ENCODE results near the gene AGA. TPM values are rescaled to one million over a fixed set of nuclear protein-coding genes. Genes with fewer than 3 reads are reported as not detected.

Gene AGA
- polyA plus RNA-seq, 10 donors = 4.2 to 9.6 (median 6.5) TPM

GRCh38 chr4:177448850-177449249, 6.6 kb upstream of the AGA start:
- DNase-seq = peak in 1 of 3 donors; percentile 32

GRCh38 chr4:177447417-177448004, 5.3 kb upstream of the AGA start:
- DNase-seq = no peak

GRCh38 chr4:177446586-177446985, 4.3 kb upstream of the AGA start:
- DNase-seq = no peak

- no peak for DNase-seq
Observed at GRCh38 chr4:177444911-177445736, 2.9 kb upstream of the AGA start.

- DNase-seq = peak in 2 of 3 donors; percentile 6 to 36
Observed at GRCh38 chr4:177441061-177441802, 1.0 kb downstream of the AGA start.

- no peak for DNase-seq
Observed at GRCh38 chr4:177436456-177436855, 5.8 kb downstream of the AGA start.

GRCh38 chr4:177434667-177435066, 7.6 kb downstream of the AGA start:
- DNase-seq = no peak

- DNase-seq = peak in 1 of 3 donors; percentile 35
Observed at GRCh38 chr4:177427192-177427591, 15.0 kb downstream of the AGA start.

- no peak for DNase-seq
Observed at GRCh38 chr4:177419434-177419833, 22.8 kb downstream of the AGA start.

GRCh38 chr4:177413656-177414055, 28.6 kb downstream of the AGA start:
- DNase-seq = no peak

GRCh38 chr4:177413076-177413475, 29.2 kb downstream of the AGA start:
- DNase-seq = no peak

GRCh38 chr4:177411996-177412395, 30.2 kb downstream of the AGA start:
- no peak for DNase-seq

- no peak for DNase-seq
Observed at GRCh38 chr4:177410566-177410965, 31.7 kb downstream of the AGA start.

GRCh38 chr4:177408023-177408422, 34.2 kb downstream of the AGA start:
- no peak for DNase-seq

GRCh38 chr4:177405508-177405907, 36.7 kb downstream of the AGA start:
- DNase-seq = no peak

GRCh38 chr4:177404986-177405385, 37.3 kb downstream of the AGA start:
- DNase-seq = no peak

- no peak for DNase-seq
Observed at GRCh38 chr4:177404342-177404741, 37.9 kb downstream of the AGA start.

GRCh38 chr4:177403746-177404145, 38.5 kb downstream of the AGA start:
- DNase-seq = no peak

GRCh38 chr4:177401658-177402273, 40.5 kb downstream of the AGA start:
- DNase-seq = no peak

GRCh38 chr4:177400030-177400429, 42.2 kb downstream of the AGA start:
- DNase-seq = no peak

GRCh38 chr4:177396352-177396751, 45.9 kb downstream of the AGA start:
- DNase-seq = no peak

GRCh38 chr4:177393236-177393635, 49.0 kb downstream of the AGA start:
- DNase-seq = no peak
